GM23338 (cell line): ENCODE results near the gene TRAPPC2. TPM values are rescaled to one million over a fixed set of nuclear protein-coding genes. Genes with fewer than 3 reads are reported as not detected.

ENCODE experiments used
- ATAC-seq: fragments of 200-7000 bp; cut with Tn5 transposase; 3 replicates; pipeline ENCODE4 v1.9.1; 2020
- DNase-seq: peaks from one replicate; pipeline ENCODE4 v3.0.0-alpha.2; 2015; ENCODE audit warnings: low spot score
- H2AFZ ChIP-seq: fragments of 200-600 bp; sonication (generic); 2 replicates; pipeline ENCODE4 v1.8.0; 2016; ENCODE audit warnings: antibody characterized with exemption, mild to moderate bottlenecking, moderate library complexity
- H3F3A ChIP-seq: fragments of 200-600 bp; sonication (generic); replicated peaks from 2 replicates; pipeline ENCODE4 v1.8.0; 2017; ENCODE audit warnings: antibody characterized with exemption, mixed run types, low read depth
- H3K27ac ChIP-seq: fragments of 200-600 bp; sonication (generic); 2 replicates; pipeline ENCODE4 v1.6.1; 2016; ENCODE audit warnings: low read depth
- H3K27me3 ChIP-seq: fragments of 200-600 bp; sonication (generic); 2 replicates; pipeline ENCODE4 v1.8.0; 2016; ENCODE audit warnings: mild to moderate bottlenecking, mixed run types, moderate library complexity; ENCODE audit not compliant: insufficient read depth
- H3K36me3 ChIP-seq: fragments of 200-600 bp; sonication (generic); 2 replicates; pipeline ENCODE4 v1.8.0; 2016; ENCODE audit warnings: mild to moderate bottlenecking; ENCODE audit not compliant: insufficient read depth
- H3K4me1 ChIP-seq: fragments of 200-600 bp; sonication (generic); 2 replicates; pipeline ENCODE4 v1.8.0; 2016; ENCODE audit warnings: mild to moderate bottlenecking, moderate library complexity; ENCODE audit not compliant: insufficient read depth
- H3K4me2 ChIP-seq: fragments of 200-600 bp; sonication (generic); 2 replicates; pipeline ENCODE4 v1.7.1; 2017; ENCODE audit warnings: mixed run types
- H3K4me3 ChIP-seq: fragments of 200-600 bp; sonication (generic); 2 replicates; pipeline ENCODE4 v1.6.1; 2016; ENCODE audit warnings: mixed run types
- H3K79me2 ChIP-seq: fragments of 200-600 bp; sonication (generic); replicated peaks from 2 replicates; pipeline ENCODE4 v1.8.0; 2017; ENCODE audit warnings: mild to moderate bottlenecking; ENCODE audit not compliant: insufficient read depth
- H3K9me2 ChIP-seq: fragments of 200-600 bp; sonication (generic); 2 replicates; pipeline ENCODE4 v1.8.0; 2017; ENCODE audit not compliant: insufficient read depth
- H4K20me1 ChIP-seq: fragments of 200-600 bp; sonication (generic); replicated peaks from 2 replicates; pipeline ENCODE4 v1.8.0; 2017; ENCODE audit warnings: mild to moderate bottlenecking; ENCODE audit not compliant: insufficient read depth
- H3K27ac Mint-ChIP-seq: 2 replicates; pipeline ENCODE4 v1.8.0; 2020; ENCODE audit warnings: inconsistent platforms, mild to moderate bottlenecking, moderate library complexity, mixed read lengths
- H3K27me3 Mint-ChIP-seq: 3 replicates; pipeline ENCODE4 v1.8.0; 2022; ENCODE audit warnings: low read depth, mild to moderate bottlenecking, moderate library complexity, mixed read lengths, inconsistent platforms; ENCODE audit not compliant: insufficient read depth, poor library complexity
- H3K36me3 Mint-ChIP-seq: 3 replicates; pipeline ENCODE4 v1.8.0; 2021; ENCODE audit warnings: low read depth, mild to moderate bottlenecking, inconsistent platforms, moderate library complexity, mixed read lengths
- H3K4me1 Mint-ChIP-seq: 3 replicates; pipeline ENCODE4 v1.8.0; 2020; ENCODE audit warnings: mild to moderate bottlenecking, inconsistent platforms, mixed read lengths
- H3K4me3 Mint-ChIP-seq: 3 replicates; pipeline ENCODE4 v1.8.0; 2021; ENCODE audit warnings: moderate library complexity, mild to moderate bottlenecking, inconsistent platforms, mixed read lengths
- H3K9me3 Mint-ChIP-seq: 3 replicates; pipeline ENCODE4 v1.8.0; 2020; ENCODE audit warnings: moderate library complexity, mild to moderate bottlenecking, inconsistent platforms, mixed read lengths
- CREB1 ChIP-seq: fragments of 250-450 bp; sonication (Bioruptor Pico); IDR thresholded peaks from 2 replicates; pipeline ENCODE4 v1.5.0; 2020; ENCODE audit warnings: low read depth, mild to moderate bottlenecking, moderate library complexity
- CTCF ChIP-seq, 2 experiments: fragments of 200-600 bp in 1 of 2; sonication (generic) in 1 of 2; conservative IDR thresholded peaks; 2 replicates each; pipeline versions ENCODE4 v1.5.1 to v1.6.1; 2016 to 2017; ENCODE audit warnings: antibody characterized with exemption in 2 of 2, low read depth in 2 of 2, mild to moderate bottlenecking in 2 of 2, moderate library complexity in 1 of 2
- EZH2 ChIP-seq: fragments of 200-600 bp; sonication (generic); IDR thresholded peaks from one replicate; pipeline ENCODE4 v1.8.0; 2017; ENCODE audit warnings: antibody characterized with exemption, mild to moderate bottlenecking, low read depth; ENCODE audit not compliant: unreplicated experiment
- EZH2phosphoT487 ChIP-seq: fragments of 200-600 bp; sonication (generic); IDR thresholded peaks from one replicate; pipeline ENCODE4 v1.8.1; 2018; ENCODE audit warnings: antibody characterized with exemption; ENCODE audit not compliant: unreplicated experiment
- NANOG ChIP-seq: IDR thresholded peaks from 2 replicates; pipeline ENCODE4 v1.6.1; 2016; ENCODE audit warnings: antibody characterized with exemption, borderline replicate concordance
- STAT1 ChIP-seq: IDR thresholded peaks from one replicate; pipeline ENCODE4 v1.6.1; 2016; ENCODE audit warnings: antibody characterized with exemption; ENCODE audit not compliant: unreplicated experiment
- ZNF114 ChIP-seq: fragments of 250-450 bp; sonication (Bioruptor Pico); IDR thresholded peaks from 2 replicates; pipeline ENCODE4 v1.5.0; 2020; ENCODE audit warnings: mild to moderate bottlenecking, moderate library complexity
- ZNF331 ChIP-seq: fragments of 250-450 bp; sonication (Bioruptor Pico); IDR thresholded peaks from 2 replicates; pipeline ENCODE4 v1.5.0; 2020; ENCODE audit warnings: low read depth, mild to moderate bottlenecking, moderate library complexity
- ZNF462 ChIP-seq: fragments of 250-450 bp; sonication (Bioruptor Pico); IDR thresholded peaks from 2 replicates; pipeline ENCODE4 v1.5.0; 2020; ENCODE audit warnings: mild to moderate bottlenecking, moderate library complexity
- polyA plus RNA-seq: library from polyadenylated mRNA; unstranded; fragments of >200 nt; fragmentation: Nextera tagmentation; extraction: Ambion mirVana; gene quantifications from 2 replicates; pipeline ENCODE4 v1.2.1, GENCODE V29; 2016
- total RNA-seq: library from RNA; depleted of rRNA; stranded (reverse); fragments of >200 nt; shearing (Covaris generic); gene quantifications from 2 replicates; pipeline ENCODE4 v1.2.3, GENCODE V29; 2014

TRAPPC2 gene
- total and polyA plus RNA-seq, 2 experiments from 2014 or later: 11.7 to 14.6 TPM

GRCh38 chrX:13691841-13692371 is 42.5 kb downstream of the TRAPPC2 start (continued):
- TF ChIP-seq ZNF462 (CRISPR knock-in tag) (no peak), ZNF331 (CRISPR knock-in tag) (no peak), ZNF114 (CRISPR knock-in tag) (no peak), EZH2 (no peak), EZH2phosphoT487 (no peak), STAT1 (no peak), CREB1 (CRISPR knock-in tag) (no peak), NANOG (no peak)

- peak overlapping the region; percentile 76 for H3K4me3 ChIP-seq
- H3K4me1 Mint-ChIP-seq: peaks cover 44% of the 10 kb centered on the region
- DNase-seq: no peak
- H4K20me1 ChIP-seq: peaks cover 18% of the 10 kb centered on the region
- H3K27me3 ChIP-seq: peaks cover 10% of the 10 kb centered on the region; the same call in 1 of the 2 replicates
- no peaks in the 10 kb centered on the region for H3F3A ChIP-seq
- H3K4me1 ChIP-seq: peaks cover 34% of the 10 kb centered on the region
- no peak for ATAC-seq
- H3K9me3 Mint-ChIP-seq: no peaks in the 10 kb centered on the region
- peaks cover 8% of the 10 kb centered on the region for H3K27me3 Mint-ChIP-seq
- H3K36me3 ChIP-seq: no peaks in the 10 kb centered on the region
- peak in 1 of 2 experiments; percentile 35; a peak in 3 of 4 replicates for TF ChIP-seq CTCF (conservative IDR thresholded peaks at IDR 0.05; ENCODE audit: low read depth in 2 of 2)
- no peak for TF ChIP-seq EZH2
- no peak overlapping the region for H3K27ac ChIP-seq
- H3K9me2 ChIP-seq: no peaks in the 10 kb centered on the region
- H3K79me2 ChIP-seq: peaks cover 66% of the 10 kb centered on the region
- peak overlapping the region; percentile 88 for H3K27ac Mint-ChIP-seq
- H2AFZ ChIP-seq: no peak overlapping the region
- H3K4me2 ChIP-seq: peak overlapping the region; percentile 92
- H3K36me3 Mint-ChIP-seq: no peaks in the 10 kb centered on the region; the same call in 1 of the 3 replicates
- H3K4me3 Mint-ChIP-seq: peak overlapping the region; percentile 91
Observed at GRCh38 chrX:13690836-13691235, 43.6 kb downstream of the TRAPPC2 start.
